HepG2 (cell line): ENCODE measurements around the gene SLC22A23. TPM values are rescaled to one million over a fixed set of nuclear protein-coding genes. Genes with fewer than 3 reads are reported as not detected.

Experiments
- ATAD3A ChIP-seq: sonication (generic); formaldehyde crosslinking; IDR thresholded peaks from 2 replicates; pipeline ENCODE4 v1.4.0; 2020; ENCODE audit warnings: missing genetic modification reagents
- EEA1 ChIP-seq: sonication (generic); formaldehyde crosslinking; IDR thresholded peaks from 2 replicates; pipeline ENCODE4 v1.5.1; 2020; ENCODE audit warnings: mild to moderate bottlenecking, missing genetic modification reagents, borderline replicate concordance
- FOSL1 ChIP-seq: sonication (generic); formaldehyde crosslinking; IDR thresholded peaks from 2 replicates; pipeline ENCODE4 v1.9.0; 2021; ENCODE audit warnings: missing genetic modification reagents, borderline replicate concordance
- HHEX ChIP-seq: IDR thresholded peaks from 2 replicates; pipeline ENCODE4 v1.6.1; 2016; ENCODE audit warnings: control low read depth
- MED8 ChIP-seq: sonication (generic); formaldehyde crosslinking; IDR thresholded peaks from 2 replicates; pipeline ENCODE4 v1.8.1; 2023; ENCODE audit warnings: mild to moderate bottlenecking, missing genetic modification reagents; ENCODE audit not compliant: insufficient replicate concordance
- MXD4 ChIP-seq: IDR thresholded peaks from 2 replicates; pipeline ENCODE4 v1.6.1; 2016; ENCODE audit warnings: mild to moderate bottlenecking, missing biosample characterization, missing genetic modification reagents
- NFKB2 ChIP-seq: sonication (generic); formaldehyde crosslinking; IDR thresholded peaks from 2 replicates; pipeline ENCODE4 v1.4.0; 2020; ENCODE audit warnings: missing genetic modification reagents, borderline replicate concordance
- ONECUT2 ChIP-seq: sonication (generic); formaldehyde crosslinking; IDR thresholded peaks from 2 replicates; pipeline ENCODE4 v1.4.0; 2020; ENCODE audit warnings: missing genetic modification reagents
- SP1 ChIP-seq, 2 experiments: fragments of 450-650 bp in 1 of 2; sonication (generic) in 1 of 2; formaldehyde crosslinking in 1 of 2; IDR thresholded peaks; 2 replicates each; pipeline versions ENCODE4 v1.4.0 to v1.6.1; 2016 to 2020; ENCODE audit warnings: missing genetic modification reagents in 1 of 2
- SP2 ChIP-seq: sonication (generic); formaldehyde crosslinking; IDR thresholded peaks from 2 replicates; pipeline ENCODE4 v1.5.1; 2020; ENCODE audit warnings: mild to moderate bottlenecking, missing genetic modification reagents
- SRSF1 ChIP-seq: fragments of 200-400 bp; formaldehyde crosslinking; optimal IDR thresholded peaks from 2 replicates; pipeline ENCODE3; 2017; ENCODE audit warnings: mild to moderate bottlenecking, low read depth, low read length, moderate library complexity
- TGIF2 ChIP-seq: IDR thresholded peaks from 2 replicates; pipeline ENCODE4 v1.6.1; 2016; ENCODE audit warnings: control low read depth, missing compliant biosample characterization
- ZNF224 ChIP-seq: sonication (generic); formaldehyde crosslinking; IDR thresholded peaks from 2 replicates; pipeline ENCODE4 v1.5.0; 2020; ENCODE audit warnings: mild to moderate bottlenecking, missing genetic modification reagents
- ZNF329 ChIP-seq: sonication (generic); formaldehyde crosslinking; IDR thresholded peaks from 2 replicates; pipeline ENCODE4 v1.9.0; 2021; ENCODE audit warnings: low read depth, mild to moderate bottlenecking, missing genetic modification reagents
- ZNF496 ChIP-seq: sonication (generic); formaldehyde crosslinking; IDR thresholded peaks from 2 replicates; pipeline ENCODE4 v1.8.1; 2023; ENCODE audit warnings: mild to moderate bottlenecking, moderate library complexity, missing genetic modification reagents; ENCODE audit not compliant: insufficient replicate concordance
- ZNF660 ChIP-seq: sonication (generic); formaldehyde crosslinking; IDR thresholded peaks from 2 replicates; pipeline ENCODE4 v1.5.1; 2020; ENCODE audit warnings: mild to moderate bottlenecking, low read depth, missing genetic modification reagents, borderline replicate concordance
- polyA plus RNA-seq, 8 experiments: library from polyadenylated mRNA; depleted of rRNA in 3 of 8; stranded (reverse) in 7 of 8; unstranded in 1 of 8; fragments of >200 nt; fragmentation: Illumina TruSeq in 4 of 8; extraction: Trizol in 4 of 8; gene quantifications; 2 replicates each; pipeline versions ENCODE4 v1.2.1 to v1.2.3, GENCODE V29; 2011 to 2016; ENCODE audit warnings: low read depth in 4 of 8, missing spikeins in 1 of 8, mixed read lengths in 1 of 8; ENCODE audit not compliant: insufficient read depth in 1 of 8
- total RNA-seq, 5 experiments: library from RNA; depleted of rRNA; stranded (reverse); fragments of >200 nt; fragmentation: Illumina TruSeq; extraction: Trizol; gene quantifications; 2 replicates each; pipeline ENCODE4 v1.2.3, GENCODE V29; 2016; ENCODE audit warnings: low read depth in 1 of 5
- TF ChIP-seq, protein P1 (sequence below): sonication (generic); formaldehyde crosslinking; IDR thresholded peaks from 2 replicates; pipeline ENCODE4 v1.4.0; 2020; ENCODE audit warnings: missing genetic modification reagents
- TF ChIP-seq, protein P2 (sequence below): sonication (generic); formaldehyde crosslinking; IDR thresholded peaks from 2 replicates; pipeline ENCODE4 v1.4.0; 2020; ENCODE audit warnings: mild to moderate bottlenecking, missing genetic modification reagents
- TF ChIP-seq, protein P3 (sequence below): sonication (generic); formaldehyde crosslinking; IDR thresholded peaks from 2 replicates; pipeline ENCODE4 v1.4.0; 2020; ENCODE audit warnings: mild to moderate bottlenecking, missing genetic modification reagents, borderline replicate concordance
- TF ChIP-seq, protein P4 (sequence below): sonication (generic); formaldehyde crosslinking; IDR thresholded peaks from 2 replicates; pipeline ENCODE4 v1.8.1; 2023; ENCODE audit warnings: mild to moderate bottlenecking, missing genetic modification reagents, borderline replicate concordance

SLC22A23 gene
- total and polyA plus RNA-seq, 2 of the 13 experiments (the other 11 are each of a cell fraction or from before 2014, with no cell fraction given), result 11.8 to 17.5 TPM

DNA sequence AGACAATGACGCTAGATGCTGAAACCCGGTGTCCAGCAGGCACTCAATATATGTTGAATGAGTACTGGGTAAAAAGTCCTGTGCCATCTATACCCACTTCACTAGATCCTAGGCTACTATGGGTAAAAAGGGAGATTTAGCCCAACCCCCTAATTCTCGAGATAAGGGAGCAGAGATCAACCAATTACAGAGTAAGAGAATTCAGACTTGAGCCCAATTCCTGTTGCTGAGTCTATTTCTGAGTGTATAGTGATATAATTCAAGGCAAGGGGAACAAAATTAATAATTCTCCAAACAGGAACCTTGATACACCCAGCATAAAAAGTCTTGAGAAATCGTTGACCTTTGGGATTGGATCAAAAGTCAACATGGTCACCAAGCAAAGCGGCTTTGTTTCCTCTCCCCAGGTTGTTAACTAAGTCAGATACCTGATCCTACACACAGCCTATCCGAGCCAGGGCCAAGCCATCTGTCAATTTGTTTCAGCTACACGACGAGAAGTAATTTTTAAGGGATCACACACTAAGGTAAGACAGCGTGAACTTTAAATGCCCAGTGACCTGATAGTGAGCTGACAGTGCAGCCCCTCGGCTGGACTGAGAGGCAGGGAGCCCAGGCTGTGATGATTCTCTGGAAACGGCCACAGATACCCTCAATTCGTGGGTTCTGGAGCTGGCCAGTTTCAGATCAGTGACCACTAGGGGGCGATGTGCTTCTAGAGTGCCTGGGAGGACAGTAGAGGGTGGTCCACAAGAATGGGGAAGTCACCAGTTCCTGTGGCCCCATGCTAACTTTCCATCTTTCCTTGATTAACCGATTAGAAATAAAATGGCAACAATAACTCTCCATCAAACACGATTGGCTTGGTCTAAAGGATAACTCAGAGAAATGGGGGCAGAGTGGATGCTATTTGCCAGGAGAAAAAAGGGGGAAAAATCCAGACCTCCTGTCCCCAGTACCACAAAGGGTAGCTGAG is 46.2 kb downstream of the SLC22A23 start (continued):
- TF ChIP-seq, protein P1, sequence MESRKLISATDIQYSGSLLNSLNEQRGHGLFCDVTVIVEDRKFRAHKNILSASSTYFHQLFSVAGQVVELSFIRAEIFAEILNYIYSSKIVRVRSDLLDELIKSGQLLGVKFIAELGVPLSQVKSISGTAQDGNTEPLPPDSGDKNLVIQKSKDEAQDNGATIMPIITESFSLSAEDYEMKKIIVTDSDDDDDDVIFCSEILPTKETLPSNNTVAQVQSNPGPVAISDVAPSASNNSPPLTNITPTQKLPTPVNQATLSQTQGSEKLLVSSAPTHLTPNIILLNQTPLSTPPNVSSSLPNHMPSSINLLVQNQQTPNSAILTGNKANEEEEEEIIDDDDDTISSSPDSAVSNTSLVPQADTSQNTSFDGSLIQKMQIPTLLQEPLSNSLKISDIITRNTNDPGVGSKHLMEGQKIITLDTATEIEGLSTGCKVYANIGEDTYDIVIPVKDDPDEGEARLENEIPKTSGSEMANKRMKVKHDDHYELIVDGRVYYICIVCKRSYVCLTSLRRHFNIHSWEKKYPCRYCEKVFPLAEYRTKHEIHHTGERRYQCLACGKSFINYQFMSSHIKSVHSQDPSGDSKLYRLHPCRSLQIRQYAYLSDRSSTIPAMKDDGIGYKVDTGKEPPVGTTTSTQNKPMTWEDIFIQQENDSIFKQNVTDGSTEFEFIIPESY (CRISPR knock-in tag), result peak; percentile 59; the same call in 1 of the 2 replicates
- TF ChIP-seq SRSF1 (no peak), FOSL1 (CRISPR knock-in tag) (no peak), ZNF224 (CRISPR knock-in tag) (peak; percentile 73; the same call in 1 of the 2 replicates), HHEX (CRISPR knock-in tag) (peak; percentile 6; the same call in 1 of the 2 replicates), SP2 (CRISPR knock-in tag) (no peak), EEA1 (CRISPR knock-in tag) (peak; percentile 56; the same call in 1 of the 2 replicates), TGIF2 (CRISPR knock-in tag) (0 out of 2 replicates have a peak, but pooled peaks have one; percentile 66), ZNF660 (no peak), SP1 (IDR thresholded peaks at IDR 0.05) (no peak), SP1 (CRISPR knock-in tag; IDR thresholded peaks at IDR 0.05) (0 out of 2 replicates have a peak, but pooled peaks have one; percentile 12), ZNF496 (no peak), ATAD3A (CRISPR knock-in tag) (no peak), MED8 (CRISPR knock-in tag) (no peak), ZNF329 (CRISPR knock-in tag) (0 out of 2 replicates have a peak, but pooled peaks have one; percentile 35), ONECUT2 (CRISPR knock-in tag) (no peak), MXD4 (CRISPR knock-in tag) (no peak; the same call in 1 of the 2 replicates), NFKB2 (CRISPR knock-in tag) (no peak; the same call in 1 of the 2 replicates)
- TF ChIP-seq, protein P2, sequence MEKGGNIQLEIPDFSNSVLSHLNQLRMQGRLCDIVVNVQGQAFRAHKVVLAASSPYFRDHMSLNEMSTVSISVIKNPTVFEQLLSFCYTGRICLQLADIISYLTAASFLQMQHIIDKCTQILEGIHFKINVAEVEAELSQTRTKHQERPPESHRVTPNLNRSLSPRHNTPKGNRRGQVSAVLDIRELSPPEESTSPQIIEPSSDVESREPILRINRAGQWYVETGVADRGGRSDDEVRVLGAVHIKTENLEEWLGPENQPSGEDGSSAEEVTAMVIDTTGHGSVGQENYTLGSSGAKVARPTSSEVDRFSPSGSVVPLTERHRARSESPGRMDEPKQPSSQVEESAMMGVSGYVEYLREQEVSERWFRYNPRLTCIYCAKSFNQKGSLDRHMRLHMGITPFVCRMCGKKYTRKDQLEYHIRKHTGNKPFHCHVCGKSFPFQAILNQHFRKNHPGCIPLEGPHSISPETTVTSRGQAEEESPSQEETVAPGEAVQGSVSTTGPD (CRISPR knock-in tag), result no peak
- TF ChIP-seq, protein P3, sequence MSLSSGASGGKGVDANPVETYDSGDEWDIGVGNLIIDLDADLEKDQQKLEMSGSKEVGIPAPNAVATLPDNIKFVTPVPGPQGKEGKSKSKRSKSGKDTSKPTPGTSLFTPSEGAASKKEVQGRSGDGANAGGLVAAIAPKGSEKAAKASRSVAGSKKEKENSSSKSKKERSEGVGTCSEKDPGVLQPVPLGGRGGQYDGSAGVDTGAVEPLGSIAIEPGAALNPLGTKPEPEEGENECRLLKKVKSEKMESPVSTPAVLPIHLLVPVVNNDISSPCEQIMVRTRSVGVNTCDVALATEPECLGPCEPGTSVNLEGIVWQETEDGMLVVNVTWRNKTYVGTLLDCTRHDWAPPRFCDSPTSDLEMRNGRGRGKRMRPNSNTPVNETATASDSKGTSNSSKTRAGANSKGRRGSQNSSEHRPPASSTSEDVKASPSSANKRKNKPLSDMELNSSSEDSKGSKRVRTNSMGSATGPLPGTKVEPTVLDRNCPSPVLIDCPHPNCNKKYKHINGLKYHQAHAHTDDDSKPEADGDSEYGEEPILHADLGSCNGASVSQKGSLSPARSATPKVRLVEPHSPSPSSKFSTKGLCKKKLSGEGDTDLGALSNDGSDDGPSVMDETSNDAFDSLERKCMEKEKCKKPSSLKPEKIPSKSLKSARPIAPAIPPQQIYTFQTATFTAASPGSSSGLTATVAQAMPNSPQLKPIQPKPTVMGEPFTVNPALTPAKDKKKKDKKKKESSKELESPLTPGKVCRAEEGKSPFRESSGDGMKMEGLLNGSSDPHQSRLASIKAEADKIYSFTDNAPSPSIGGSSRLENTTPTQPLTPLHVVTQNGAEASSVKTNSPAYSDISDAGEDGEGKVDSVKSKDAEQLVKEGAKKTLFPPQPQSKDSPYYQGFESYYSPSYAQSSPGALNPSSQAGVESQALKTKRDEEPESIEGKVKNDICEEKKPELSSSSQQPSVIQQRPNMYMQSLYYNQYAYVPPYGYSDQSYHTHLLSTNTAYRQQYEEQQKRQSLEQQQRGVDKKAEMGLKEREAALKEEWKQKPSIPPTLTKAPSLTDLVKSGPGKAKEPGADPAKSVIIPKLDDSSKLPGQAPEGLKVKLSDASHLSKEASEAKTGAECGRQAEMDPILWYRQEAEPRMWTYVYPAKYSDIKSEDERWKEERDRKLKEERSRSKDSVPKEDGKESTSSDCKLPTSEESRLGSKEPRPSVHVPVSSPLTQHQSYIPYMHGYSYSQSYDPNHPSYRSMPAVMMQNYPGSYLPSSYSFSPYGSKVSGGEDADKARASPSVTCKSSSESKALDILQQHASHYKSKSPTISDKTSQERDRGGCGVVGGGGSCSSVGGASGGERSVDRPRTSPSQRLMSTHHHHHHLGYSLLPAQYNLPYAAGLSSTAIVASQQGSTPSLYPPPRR, result peak; percentile 67
- TF ChIP-seq, protein P4, sequence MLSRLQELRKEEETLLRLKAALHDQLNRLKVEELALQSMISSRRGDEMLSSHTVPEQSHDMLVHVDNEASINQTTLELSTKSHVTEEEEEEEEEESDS (CRISPR knock-in tag), result 0 out of 2 replicates have a peak, but pooled peaks have one; percentile 38
